Measurements from ENCODE around the gene DDX43.

The DDX43 gene

DNA sequence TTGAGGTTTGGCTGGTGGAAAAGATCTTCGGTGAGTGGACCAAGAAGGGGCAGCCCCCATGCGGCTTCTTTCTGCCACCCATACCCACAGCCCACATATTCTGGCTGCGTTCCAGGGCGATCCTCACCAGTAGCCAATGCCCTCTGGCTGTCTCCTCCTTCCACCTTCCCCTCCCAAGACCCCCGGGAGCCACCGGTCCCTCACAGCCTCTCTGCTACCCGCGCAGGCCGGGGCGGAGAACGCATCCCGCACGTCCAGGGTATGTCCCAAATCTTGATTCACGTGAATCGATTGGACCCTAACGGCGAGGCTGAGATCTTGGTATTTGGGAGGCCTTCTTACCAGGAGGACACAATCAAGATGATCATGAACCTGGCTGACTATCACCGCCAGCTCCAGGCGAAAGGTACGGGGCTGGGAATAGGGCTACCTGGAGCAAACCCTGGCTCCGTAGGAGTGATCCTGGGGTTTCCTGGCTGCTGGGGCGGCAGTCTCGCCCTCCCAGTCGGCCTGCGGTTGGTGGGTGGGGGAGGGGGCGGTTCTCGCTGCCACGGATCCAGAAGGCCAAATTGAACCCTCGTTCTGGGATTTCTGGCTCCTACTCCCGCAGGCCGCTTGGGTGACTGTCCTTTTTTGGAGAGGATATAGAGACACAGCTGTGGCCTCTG, 31.6 kb upstream of the DDX43 start:
- no peak overlapping the region for H3K4me3 ChIP-seq (ENCODE audit: low read depth, low read length)
- DNase-seq (ENCODE audit: low read depth) = no peak
- TF ChIP-seq POLR2A (IDR thresholded peaks at IDR 0.05; ENCODE audit: extremely low read depth, insufficient read length) (no peak), CTCF (IDR thresholded peaks at IDR 0.05; ENCODE audit: low read depth, low read length) (no peak)

DNA sequence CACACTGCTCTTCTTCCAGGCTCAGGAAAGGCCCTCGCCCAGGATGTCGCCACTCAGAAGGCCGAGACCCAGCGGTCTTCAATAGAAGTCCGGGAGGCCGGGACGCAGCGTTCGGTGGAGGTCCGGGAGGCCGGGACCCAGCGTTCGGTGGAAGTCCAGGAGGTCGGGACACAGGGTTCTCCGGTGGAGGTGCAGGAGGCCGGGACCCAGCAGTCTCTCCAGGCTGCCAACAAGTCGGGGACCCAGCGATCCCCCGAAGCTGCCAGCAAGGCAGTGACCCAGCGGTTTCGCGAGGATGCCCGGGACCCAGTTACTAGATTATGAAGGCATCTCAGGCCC, 31.1 kb upstream of the DDX43 start:
- no peak for TF ChIP-seq POLR2A (IDR thresholded peaks at IDR 0.05; ENCODE audit: extremely low read depth, insufficient read length)
- TF ChIP-seq, protein P1, sequence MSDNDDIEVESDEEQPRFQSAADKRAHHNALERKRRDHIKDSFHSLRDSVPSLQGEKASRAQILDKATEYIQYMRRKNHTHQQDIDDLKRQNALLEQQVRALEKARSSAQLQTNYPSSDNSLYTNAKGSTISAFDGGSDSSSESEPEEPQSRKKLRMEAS (IDR thresholded peaks at IDR 0.05; ENCODE audit: low read depth, low read length) = no peak
- no peak for TF ChIP-seq CTCF (IDR thresholded peaks at IDR 0.05; ENCODE audit: low read depth, low read length)
- TF ChIP-seq MYC (IDR thresholded peaks at IDR 0.05; ENCODE audit: low read depth, low read length) = no peak
- DNase-seq (ENCODE audit: low read depth) = no peak

DNA sequence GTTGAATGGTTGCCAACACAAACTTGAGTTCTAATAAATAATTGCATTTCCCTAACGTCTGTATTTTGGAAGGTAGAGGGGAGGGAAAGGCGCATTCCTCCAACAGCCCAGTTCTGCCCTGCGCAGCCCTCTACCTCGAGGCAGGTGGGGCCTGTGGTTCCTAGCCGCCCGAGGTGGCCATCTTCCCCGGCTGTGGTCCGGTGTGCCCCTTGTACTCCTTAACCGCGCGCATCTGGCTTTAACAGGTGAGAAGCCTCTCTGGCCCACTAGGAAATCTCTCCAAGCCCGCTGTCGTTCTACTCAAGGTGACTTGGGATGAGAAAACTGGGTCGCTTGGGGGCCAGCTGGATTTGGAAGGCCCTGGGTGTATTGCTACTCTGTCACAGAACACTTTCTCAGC, 30.5 kb upstream of the DDX43 start:
- H3K4me3 ChIP-seq (ENCODE audit: low read depth, low read length) = no peak overlapping the region
- no peak for TF ChIP-seq MYC (IDR thresholded peaks at IDR 0.05; ENCODE audit: low read depth, low read length)
- TF ChIP-seq CTCF (IDR thresholded peaks at IDR 0.05; ENCODE audit: low read depth, low read length) = no peak
- TF ChIP-seq, protein P1 (IDR thresholded peaks at IDR 0.05; ENCODE audit: low read depth, low read length) = no peak
- TF ChIP-seq POLR2A (IDR thresholded peaks at IDR 0.05; ENCODE audit: extremely low read depth, insufficient read length) = no peak
- DNase-seq (ENCODE audit: low read depth) = no peak

More for the DNA sequence above, 31.1 kb upstream of the DDX43 start:
- no peak overlapping the region for H3K4me3 ChIP-seq (ENCODE audit: low read depth, low read length)

- no peak for TF ChIP-seq CTCF (IDR thresholded peaks at IDR 0.05; ENCODE audit: low read depth, low read length)
- TF ChIP-seq, protein P1 (IDR thresholded peaks at IDR 0.05; ENCODE audit: low read depth, low read length) = no peak
- no peak for TF ChIP-seq POLR2A (IDR thresholded peaks at IDR 0.05; ENCODE audit: extremely low read depth, insufficient read length)
- TF ChIP-seq MYC (IDR thresholded peaks at IDR 0.05; ENCODE audit: low read depth, low read length) = no peak
- DNase-seq (ENCODE audit: low read depth) = no peak
- H3K4me3 ChIP-seq (ENCODE audit: low read depth, low read length) = no peak overlapping the region
These were observed 30.1 kb upstream of the DDX43 start for GRCh38 chr6:73364549-73364948.

DNA sequence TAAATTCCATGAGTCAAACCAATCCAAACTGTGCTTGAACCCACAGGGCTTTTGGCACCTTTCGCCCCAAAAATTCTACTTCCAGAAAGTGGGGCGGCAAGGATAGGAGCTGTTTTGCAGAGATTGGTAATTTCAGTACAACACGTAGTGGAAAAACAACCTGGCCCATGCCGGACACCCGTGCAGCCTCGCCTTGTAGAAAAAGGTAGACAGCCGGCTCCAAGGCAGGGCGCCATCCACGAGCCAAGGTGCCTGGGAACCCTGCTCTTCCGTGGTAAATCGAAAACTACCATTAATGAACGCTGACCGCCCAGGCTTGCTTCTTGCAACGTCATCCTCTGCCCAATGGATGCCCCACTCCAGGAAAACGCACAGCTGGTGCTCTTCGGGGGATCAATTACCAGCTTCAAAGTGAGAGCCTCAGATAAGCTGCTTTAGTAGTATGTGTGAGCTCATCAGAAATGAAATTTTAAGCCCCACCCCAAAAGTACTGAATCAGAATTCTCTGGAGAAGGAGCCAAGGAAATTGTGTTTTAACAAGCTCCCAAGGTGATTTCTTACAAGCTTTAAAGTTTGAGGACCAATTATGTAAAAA, 26.8 kb upstream of the DDX43 start:
- H3K4me3 ChIP-seq (ENCODE audit: low read depth, low read length) = no peak overlapping the region
- no peak for DNase-seq (ENCODE audit: low read depth)
- TF ChIP-seq, protein P1 (IDR thresholded peaks at IDR 0.05; ENCODE audit: low read depth, low read length) = no peak
- no peak for TF ChIP-seq MYC (IDR thresholded peaks at IDR 0.05; ENCODE audit: low read depth, low read length)
- TF ChIP-seq POLR2A (IDR thresholded peaks at IDR 0.05; ENCODE audit: extremely low read depth, insufficient read length) = no peak
- no peak for TF ChIP-seq CTCF (IDR thresholded peaks at IDR 0.05; ENCODE audit: low read depth, low read length)

All from NB4 (cell line).